Thoracic aorta (tissue), 2 donors: ENCODE data around the gene AQR. TPM values are rescaled to one million over a fixed set of nuclear protein-coding genes. Genes with fewer than 3 reads are reported as not detected.

Experiments
- ATAC-seq: fragments of 150-250 bp; one replicate; pipeline ENCODE4 v1.8.0; 2017; ENCODE audit warnings: low read depth; ENCODE audit not compliant: insufficient number of reproducible peaks, low FRiP score
- DNase-seq: peaks from one replicate; pipeline ENCODE4 v3.0.0-alpha.2; 2020; ENCODE audit warnings: low spot score
- H3K27ac ChIP-seq, 2 donors: fragments of 200-600 bp; sonication (generic); 1 replicate in 1 of 2; 2 replicates in 1 of 2; pipeline ENCODE4 v1.5.1; 2016; ENCODE audit warnings: mild to moderate bottlenecking in 2 of 2, moderate library complexity in 2 of 2
- H3K27me3 ChIP-seq: fragments of 200-600 bp; sonication (generic); replicated peaks from 2 replicates; pipeline ENCODE4 v1.6.0; 2016; ENCODE audit warnings: mild to moderate bottlenecking; ENCODE audit not compliant: insufficient read depth
- H3K36me3 ChIP-seq: fragments of 200-600 bp; sonication (generic); one replicate; pipeline ENCODE4 v1.5.1; 2016
- H3K4me1 ChIP-seq, 2 donors: fragments of 200-600 bp; sonication (generic); 1 replicate in 1 of 2; 2 replicates in 1 of 2; pipeline versions ENCODE4 v1.5.1 to v1.6.0; 2016; ENCODE audit warnings: low read depth in 2 of 2, mild to moderate bottlenecking in 1 of 2; ENCODE audit not compliant: control insufficient read depth in 1 of 2
- H3K4me3 ChIP-seq: fragments of 200-600 bp; sonication (generic); 2 replicates; pipeline ENCODE4 v1.5.1; 2016; ENCODE audit warnings: mild to moderate bottlenecking
- H3K9me3 ChIP-seq: fragments of 200-600 bp; sonication (generic); 2 replicates; pipeline ENCODE4 v1.5.1; 2016
- total RNA-seq, 2 donors: library from RNA; depleted of rRNA; stranded (reverse); fragments of >200 nt; gene quantifications; one replicate each; pipeline versions ENCODE4 v1.1.0 to v1.2.3, GENCODE V29; 2016
- TF ChIP-seq, protein P1 (sequence below): fragments of 200-600 bp; sonication (generic); IDR thresholded peaks from one replicate; pipeline ENCODE4 v1.5.1; 2019; ENCODE audit warnings: antibody characterized with exemption

Gene AQR
- total RNA-seq = 10 to 100 TPM; 19.6 to 37.0 TPM

DNA sequence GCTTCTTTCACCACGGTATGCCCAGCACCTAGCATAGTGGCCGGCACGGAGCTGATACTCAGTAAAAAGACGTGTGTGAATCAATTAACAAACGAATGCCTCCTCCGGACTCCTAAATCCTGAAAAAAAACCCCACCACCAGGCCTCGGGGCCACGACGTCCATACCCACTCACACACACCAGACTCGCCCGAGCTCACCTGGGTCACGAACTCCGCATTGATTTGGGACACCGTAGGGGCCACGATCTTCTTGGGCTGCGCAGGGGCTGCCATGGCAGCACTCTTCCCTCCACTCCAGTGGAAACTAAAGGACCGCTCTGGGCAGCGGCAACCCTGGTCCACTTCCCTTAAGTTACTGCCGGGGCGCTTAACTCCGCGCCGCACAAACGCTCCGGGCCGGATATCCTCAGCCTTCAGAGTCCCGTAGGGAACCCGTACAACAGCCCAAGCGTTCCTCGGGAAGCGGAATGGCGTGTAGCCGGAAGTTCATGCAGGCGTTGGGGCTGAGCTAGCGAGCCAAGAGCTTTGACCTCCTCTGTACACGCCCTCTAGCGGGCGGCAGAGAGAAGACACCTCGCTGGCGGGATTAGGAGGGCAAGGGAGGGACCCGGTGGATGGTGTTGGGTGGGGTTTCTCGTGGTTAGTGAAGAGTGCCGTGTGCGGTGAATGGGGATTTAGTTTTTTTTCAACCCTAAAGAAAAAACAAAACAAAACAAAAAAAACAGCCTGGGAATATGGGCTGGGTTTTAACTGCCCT is at the start of gene AQR:
AQR (minus strand) TSS at position 403 of the 758 bp plus-strand sequence; CDS start at position 274, 129 bp downstream.
- ATAC-seq (peak; percentile 99), DNase-seq (peak; percentile 84)
- Histone ChIP-seq H3K9me3 (no peaks in the 10 kb centered on the region), H3K36me3 (no peaks in the 10 kb centered on the region), H3K4me3 (peak within 1 kb of the TSS; percentile 97), H3K27me3 (no peaks in the 10 kb centered on the region), H3K4me1 (peaks cover 21 to 25% of the 10 kb centered on the region in 2 donors), H3K27ac (peak within 1 kb of the TSS; percentile 76 to 79)
- TF ChIP-seq, protein P1, sequence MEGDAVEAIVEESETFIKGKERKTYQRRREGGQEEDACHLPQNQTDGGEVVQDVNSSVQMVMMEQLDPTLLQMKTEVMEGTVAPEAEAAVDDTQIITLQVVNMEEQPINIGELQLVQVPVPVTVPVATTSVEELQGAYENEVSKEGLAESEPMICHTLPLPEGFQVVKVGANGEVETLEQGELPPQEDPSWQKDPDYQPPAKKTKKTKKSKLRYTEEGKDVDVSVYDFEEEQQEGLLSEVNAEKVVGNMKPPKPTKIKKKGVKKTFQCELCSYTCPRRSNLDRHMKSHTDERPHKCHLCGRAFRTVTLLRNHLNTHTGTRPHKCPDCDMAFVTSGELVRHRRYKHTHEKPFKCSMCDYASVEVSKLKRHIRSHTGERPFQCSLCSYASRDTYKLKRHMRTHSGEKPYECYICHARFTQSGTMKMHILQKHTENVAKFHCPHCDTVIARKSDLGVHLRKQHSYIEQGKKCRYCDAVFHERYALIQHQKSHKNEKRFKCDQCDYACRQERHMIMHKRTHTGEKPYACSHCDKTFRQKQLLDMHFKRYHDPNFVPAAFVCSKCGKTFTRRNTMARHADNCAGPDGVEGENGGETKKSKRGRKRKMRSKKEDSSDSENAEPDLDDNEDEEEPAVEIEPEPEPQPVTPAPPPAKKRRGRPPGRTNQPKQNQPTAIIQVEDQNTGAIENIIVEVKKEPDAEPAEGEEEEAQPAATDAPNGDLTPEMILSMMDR = peak; percentile 97

DNA sequence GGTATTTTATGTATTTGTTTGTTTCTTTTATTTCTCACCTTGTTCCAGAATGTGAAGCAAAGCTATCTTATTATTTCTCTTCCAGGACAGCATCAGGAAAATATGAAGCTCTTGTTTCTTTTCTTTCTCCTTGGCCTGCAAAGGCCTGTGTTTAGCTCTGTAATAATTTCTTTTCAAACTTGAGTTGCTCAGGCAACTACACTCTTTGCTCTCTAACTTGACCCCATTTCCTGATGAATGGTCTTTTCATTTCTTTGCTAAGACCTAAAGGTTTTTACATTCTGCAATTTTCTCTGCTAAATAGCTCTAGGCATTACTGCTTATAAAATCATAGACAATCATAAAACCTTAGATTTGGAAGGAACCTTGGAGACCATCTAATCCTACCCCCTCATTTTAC is 44.7 kb upstream of the AQR start:
- Histone ChIP-seq H3K27ac (no peak overlapping the region), H3K4me3 (no peak overlapping the region), H3K9me3 (no peaks in the 10 kb centered on the region), H3K4me1 (no peaks in the 10 kb centered on the region), H3K36me3 (no peaks in the 10 kb centered on the region), H3K27me3 (no peaks in the 10 kb centered on the region)
- ATAC-seq (no peak), DNase-seq (no peak)
- TF ChIP-seq, protein P1 = no peak

DNA sequence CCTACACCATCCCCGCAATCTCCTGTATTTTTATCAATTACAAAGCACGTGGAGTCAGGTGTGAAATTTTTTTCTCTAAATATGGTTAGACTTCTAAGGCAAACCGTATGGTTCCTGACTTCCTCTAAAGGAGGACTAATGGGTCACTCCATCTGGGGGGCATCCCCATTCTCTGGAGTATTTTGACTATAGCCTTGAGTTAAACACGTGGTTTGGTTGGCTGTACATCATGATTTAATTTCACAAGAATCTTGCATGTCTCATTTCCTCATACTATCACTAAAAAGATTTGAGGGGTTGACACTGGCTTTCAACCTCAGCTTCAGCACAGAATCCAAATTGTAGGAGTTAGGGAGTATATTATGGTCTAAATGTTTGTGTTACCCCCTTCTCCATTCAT is 43.8 kb upstream of the AQR start:
- Histone ChIP-seq H3K27ac (no peak overlapping the region), H3K9me3 (no peaks in the 10 kb centered on the region), H3K4me1 (no peaks in the 10 kb centered on the region), H3K36me3 (no peaks in the 10 kb centered on the region), H3K4me3 (no peak overlapping the region), H3K27me3 (no peaks in the 10 kb centered on the region)
- no peak for DNase-seq
- TF ChIP-seq, protein P1 = no peak
- no peak for ATAC-seq

DNA sequence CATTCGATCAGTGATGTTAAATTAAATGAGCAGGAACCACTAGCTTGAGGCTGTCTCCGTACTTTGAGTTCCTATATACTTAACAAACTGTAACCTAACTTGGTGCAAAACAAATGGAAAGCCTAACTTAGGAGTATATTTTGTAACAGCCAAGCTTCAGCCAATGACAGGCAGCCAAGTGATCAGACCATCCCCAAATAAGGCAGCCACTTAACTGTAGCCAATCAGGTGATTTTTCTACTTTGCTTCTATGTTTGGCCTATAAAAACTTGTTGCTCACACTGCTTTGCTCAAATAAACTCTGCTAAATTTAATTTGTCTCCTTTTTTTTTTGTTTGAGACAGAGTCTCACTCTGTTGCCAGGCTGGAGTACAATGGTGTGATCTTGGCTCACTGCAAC is 37.9 kb upstream of the AQR start:
- no peaks in the 10 kb centered on the region for H3K4me1 ChIP-seq
- H3K4me3 ChIP-seq = no peak overlapping the region
- DNase-seq (no peak), ATAC-seq (no peak)
- TF ChIP-seq, protein P1 = no peak
- H3K36me3 ChIP-seq = no peaks in the 10 kb centered on the region
- H3K9me3 ChIP-seq = no peaks in the 10 kb centered on the region
- no peaks in the 10 kb centered on the region for H3K27me3 ChIP-seq
- no peak overlapping the region for H3K27ac ChIP-seq

DNA sequence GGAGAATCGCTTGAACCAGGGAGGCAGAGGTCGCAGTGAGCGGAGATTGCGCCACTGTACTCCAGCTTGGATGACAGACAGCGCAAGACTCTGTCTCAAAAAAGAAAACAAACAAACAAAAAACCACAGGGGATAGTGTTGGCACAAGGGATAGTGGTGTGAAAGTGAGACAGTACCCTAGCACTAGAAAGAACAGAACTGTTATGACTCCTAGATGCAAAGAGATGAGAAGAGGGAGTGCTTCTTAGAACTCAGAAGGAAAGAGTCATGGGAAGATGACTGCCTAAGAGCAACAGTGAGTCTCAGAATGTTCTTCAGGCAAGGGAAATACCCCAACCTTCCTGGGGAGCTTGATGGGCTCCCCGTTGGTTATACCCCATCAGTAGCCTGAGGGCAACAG is 36.4 kb upstream of the AQR start:
- TF ChIP-seq, protein P1 = no peak
- no peak overlapping the region for H3K27ac ChIP-seq
- no peak overlapping the region for H3K4me3 ChIP-seq
- H3K9me3 ChIP-seq = no peaks in the 10 kb centered on the region
- ATAC-seq (no peak), DNase-seq (no peak)
- no peaks in the 10 kb centered on the region for H3K36me3 ChIP-seq
- no peaks in the 10 kb centered on the region for H3K4me1 ChIP-seq
- H3K27me3 ChIP-seq = no peaks in the 10 kb centered on the region
